CD14-positive monocyte (primary cell): ENCODE measurements around the gene LRRC43. TPM values are rescaled to one million over a fixed set of nuclear protein-coding genes. Genes with fewer than 3 reads are reported as not detected.

Experiments used
- DNase-seq, 3 donors: peaks; one replicate each; pipeline ENCODE4 v3.0.0-alpha.2; 2011 to 2022
- H2AFZ ChIP-seq: 2 replicates; pipeline ENCODE4 v1.6.0; 2012; ENCODE audit warnings: mild to moderate bottlenecking, low read depth, low read length, inconsistent platforms; ENCODE audit not compliant: insufficient read depth, poor library complexity, severe bottlenecking
- H3K27ac ChIP-seq, 2 donors: 1 replicate in 1 of 2; 2 replicates in 1 of 2; pipeline ENCODE4 v1.5.1; 2012 to 2013; ENCODE audit warnings: low read length in 2 of 2, control low read depth in 1 of 2, inconsistent platforms in 1 of 2, low read depth in 1 of 2, mild to moderate bottlenecking in 1 of 2
- H3K27me3 ChIP-seq, 2 donors: one replicate each; pipeline versions ENCODE4 v1.6.0 to v1.6.1; 2011 to 2013; ENCODE audit warnings: low read length in 2 of 2; ENCODE audit not compliant: control insufficient read depth in 2 of 2, insufficient read depth in 2 of 2
- H3K36me3 ChIP-seq, 2 donors: replicated peaks in 1 of 2; 1 replicate in 1 of 2; 2 replicates in 1 of 2; pipeline versions ENCODE4 v1.5.1 to v1.6.1; 2012 to 2013; ENCODE audit warnings: low read length in 2 of 2, control low read depth in 1 of 2, inconsistent platforms in 1 of 2, mild to moderate bottlenecking in 1 of 2; ENCODE audit not compliant: insufficient read depth in 2 of 2, control insufficient read depth in 1 of 2
- H3K4me1 ChIP-seq, 2 donors: 1 replicate in 1 of 2; 2 replicates in 1 of 2; pipeline versions ENCODE4 v1.5.1 to v1.6.1; 2012 to 2013; ENCODE audit warnings: low read length in 2 of 2, control low read depth in 1 of 2, inconsistent platforms in 1 of 2, mild to moderate bottlenecking in 1 of 2, moderate library complexity in 1 of 2; ENCODE audit not compliant: insufficient read depth in 2 of 2, control insufficient read depth in 1 of 2
- H3K4me2 ChIP-seq: replicated peaks from 2 replicates; pipeline ENCODE3; 2012; ENCODE audit warnings: low read length, moderate library complexity, mild to moderate bottlenecking; ENCODE audit not compliant: poor library complexity, severe bottlenecking; ENCODE audit errors: extremely low read depth
- H3K4me3 ChIP-seq, 3 experiments: fragments of 200-600 bp in 1 of 3; sonication (generic) in 1 of 3; replicated peaks in 1 of 3; 1 replicate in 2 of 3; 2 replicates in 1 of 3; pipeline ENCODE4 v1.5.1; 2011 to 2013; ENCODE audit warnings: low read length in 3 of 3, mild to moderate bottlenecking in 3 of 3, control low read depth in 2 of 3, low read depth in 2 of 3, inconsistent platforms in 1 of 3, moderate library complexity in 1 of 3
- H3K79me2 ChIP-seq: 2 replicates; pipeline ENCODE4 v1.6.0; 2012; ENCODE audit warnings: mild to moderate bottlenecking, control low read depth, inconsistent platforms, low read length, moderate library complexity; ENCODE audit not compliant: insufficient read depth
- H3K9ac ChIP-seq: 2 replicates; pipeline ENCODE4 v1.6.0; 2017; ENCODE audit warnings: low read length, mild to moderate bottlenecking; ENCODE audit not compliant: insufficient read depth, poor library complexity, severe bottlenecking
- H3K9me3 ChIP-seq, 2 donors: replicated peaks in 1 of 2; 1 replicate in 1 of 2; 2 replicates in 1 of 2; pipeline versions ENCODE4 v1.5.1 to v1.6.1; 2012 to 2013; ENCODE audit warnings: low read length in 2 of 2, control low read depth in 1 of 2; ENCODE audit not compliant: control insufficient read depth in 1 of 2, insufficient read depth in 1 of 2
- H4K20me1 ChIP-seq: 2 replicates; pipeline ENCODE4 v1.6.0; 2012; ENCODE audit warnings: mild to moderate bottlenecking, low read length, control low read depth, moderate library complexity; ENCODE audit not compliant: insufficient read depth
- H3K27ac Mint-ChIP-seq, 7 donors: one replicate each; pipeline ENCODE4 v1.8.0; 2020; ENCODE audit warnings: mild to moderate bottlenecking in 7 of 7, mixed read lengths in 7 of 7, moderate library complexity in 6 of 7, inconsistent platforms in 2 of 7
- H3K27me3 Mint-ChIP-seq, 3 donors: one replicate each; pipeline ENCODE4 v1.8.0; 2021 to 2022; ENCODE audit warnings: low read depth in 3 of 3, mild to moderate bottlenecking in 3 of 3, mixed read lengths in 3 of 3, moderate library complexity in 3 of 3, inconsistent platforms in 1 of 3
- H3K36me3 Mint-ChIP-seq, 2 donors: one replicate each; pipeline ENCODE4 v1.8.0; 2020; ENCODE audit warnings: mixed read lengths in 2 of 2, inconsistent platforms in 1 of 2, mild to moderate bottlenecking in 1 of 2
- H3K4me1 Mint-ChIP-seq: one replicate; pipeline ENCODE4 v1.8.0; 2020; ENCODE audit warnings: mild to moderate bottlenecking, mixed read lengths
- H3K4me3 Mint-ChIP-seq, 2 donors: one replicate each; pipeline ENCODE4 v1.8.0; 2020; ENCODE audit warnings: mild to moderate bottlenecking in 2 of 2, mixed read lengths in 2 of 2, moderate library complexity in 1 of 2
- H3K9me3 Mint-ChIP-seq, 7 donors: one replicate each; pipeline ENCODE4 v1.8.0; 2020 to 2022; ENCODE audit warnings: mixed read lengths in 7 of 7, mild to moderate bottlenecking in 6 of 7, moderate library complexity in 6 of 7, inconsistent platforms in 2 of 7
- WGBS: methylation state at CpG from one replicate; pipeline ENCODE4 v1.1.5; 2013; ENCODE audit warnings: missing lambda C conversion rate; ENCODE audit not compliant: insufficient coverage; 5-methylcytosine and 5-hydroxymethylcytosine counted together
- intact Hi-C, 2 donors: fragments of 100-400 bp; cut with micrococcal nuclease; formaldehyde crosslinking; loops; one replicate each; pipeline versions ENCODE4 v1.15.0 to v1.15.1; 2023
- polyA plus RNA-seq, 3 donors: library from polyadenylated mRNA; depleted of rRNA in 1 of 3; unstranded in 2 of 3; stranded (reverse) in 1 of 3; fragments of 300-500 nt in 2 of 3; fragments of >200 nt in 1 of 3; fragmentation: Illumina TruSeq in 2 of 3; gene quantifications; 1 replicate in 2 of 3; 2 replicates in 1 of 3; pipeline ENCODE4 v1.2.3, GENCODE V29; 2012 to 2021
- TF ChIP-seq, protein P1 (sequence below): fragments of 200-600 bp; IDR thresholded peaks from one replicate; pipeline ENCODE4 v1.8.0; 2022; ENCODE audit warnings: antibody characterized with exemption, mild to moderate bottlenecking

The LRRC43 gene
- polyA plus RNA-seq, 3 donors: 0.19 TPM; not detected in 2

- Mint-ChIP-seq H3K9me3 (peaks cover 0 to 3% (median 0%) of the 10 kb centered on the region in 7 donors), H3K27me3 (peaks cover 17 to 34% (median 29%) of the 10 kb centered on the region in 3 donors), H3K27ac (no peak overlapping the region), H3K4me3 (peak overlapping the region; percentile 82 to 94), H3K4me1 (peaks cover 26% of the 10 kb centered on the region), H3K36me3 (peaks cover 0 to 3% of the 10 kb centered on the region in 2 donors)
- Histone ChIP-seq H3K9me3 (no peaks in the 10 kb centered on the region), H3K79me2 (no peaks in the 10 kb centered on the region), H4K20me1 (no peaks in the 10 kb centered on the region), H2AFZ (peak overlapping the region; percentile 87), H3K27me3 (peaks cover 0 to 9% of the 10 kb centered on the region in 2 donors), H3K9ac (peak overlapping the region; percentile 73), H3K36me3 (no peaks in the 10 kb centered on the region), H3K4me3 (peak overlapping the region; percentile 30 to 79 (median 33)), H3K4me1 (peaks cover 18 to 19% of the 10 kb centered on the region in 2 donors), H3K4me2 (peak overlapping the region; percentile 89), H3K27ac (no peak overlapping the region)
- no peak for DNase-seq
- intact Hi-C loops: no loop called here
- WGBS: 80% methylated on average over 7 of the region's 10 CpGs
- TF ChIP-seq, protein P1, sequence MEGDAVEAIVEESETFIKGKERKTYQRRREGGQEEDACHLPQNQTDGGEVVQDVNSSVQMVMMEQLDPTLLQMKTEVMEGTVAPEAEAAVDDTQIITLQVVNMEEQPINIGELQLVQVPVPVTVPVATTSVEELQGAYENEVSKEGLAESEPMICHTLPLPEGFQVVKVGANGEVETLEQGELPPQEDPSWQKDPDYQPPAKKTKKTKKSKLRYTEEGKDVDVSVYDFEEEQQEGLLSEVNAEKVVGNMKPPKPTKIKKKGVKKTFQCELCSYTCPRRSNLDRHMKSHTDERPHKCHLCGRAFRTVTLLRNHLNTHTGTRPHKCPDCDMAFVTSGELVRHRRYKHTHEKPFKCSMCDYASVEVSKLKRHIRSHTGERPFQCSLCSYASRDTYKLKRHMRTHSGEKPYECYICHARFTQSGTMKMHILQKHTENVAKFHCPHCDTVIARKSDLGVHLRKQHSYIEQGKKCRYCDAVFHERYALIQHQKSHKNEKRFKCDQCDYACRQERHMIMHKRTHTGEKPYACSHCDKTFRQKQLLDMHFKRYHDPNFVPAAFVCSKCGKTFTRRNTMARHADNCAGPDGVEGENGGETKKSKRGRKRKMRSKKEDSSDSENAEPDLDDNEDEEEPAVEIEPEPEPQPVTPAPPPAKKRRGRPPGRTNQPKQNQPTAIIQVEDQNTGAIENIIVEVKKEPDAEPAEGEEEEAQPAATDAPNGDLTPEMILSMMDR: no peak
These were observed 641 bp downstream of the LRRC43 start for GRCh38 chr12:122183588-122183940.

DNA sequence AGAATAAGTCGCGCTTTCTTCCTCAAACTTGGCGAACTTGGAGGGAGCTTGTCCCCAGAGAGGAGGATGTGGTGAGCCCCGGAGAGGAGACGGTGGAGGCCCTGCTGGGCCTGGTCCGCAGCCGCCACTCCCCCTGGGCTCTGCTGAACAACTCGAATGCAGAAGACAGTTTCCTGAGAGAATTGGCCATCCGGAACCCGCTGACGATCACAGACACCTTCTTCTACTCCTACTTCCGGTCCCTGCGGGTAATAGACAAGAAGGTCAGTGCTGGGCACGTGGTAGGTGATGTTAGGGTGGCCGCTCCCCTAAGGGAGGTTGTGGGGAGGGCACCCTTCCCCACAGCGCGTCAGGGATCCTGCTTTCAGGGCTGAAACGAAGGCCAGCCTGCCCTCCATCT is 1.6 kb downstream of the LRRC43 start:
- Histone ChIP-seq H3K36me3 (no peaks in the 10 kb centered on the region), H3K4me3 (peak overlapping the region in 1 of 3 experiments; percentile 53), H3K27ac (no peak overlapping the region), H4K20me1 (no peaks in the 10 kb centered on the region), H2AFZ (peak overlapping the region; percentile 84), H3K27me3 (peaks cover 0 to 9% of the 10 kb centered on the region in 2 donors), H3K4me1 (peaks cover 18 to 19% of the 10 kb centered on the region in 2 donors), H3K9ac (peak overlapping the region; percentile 32), H3K79me2 (no peaks in the 10 kb centered on the region), H3K4me2 (peak overlapping the region; percentile 59), H3K9me3 (no peaks in the 10 kb centered on the region)
- intact Hi-C loops: no loop called here
- H3K36me3 Mint-ChIP-seq: peaks cover 0 to 3% of the 10 kb centered on the region in 2 donors
- no peak overlapping the region for H3K27ac Mint-ChIP-seq
- H3K4me3 Mint-ChIP-seq: peak overlapping the region; percentile 59 to 94
- peaks cover 0 to 3% (median 0%) of the 10 kb centered on the region in 7 donors for H3K9me3 Mint-ChIP-seq
- DNase-seq: no peak
- H3K4me1 Mint-ChIP-seq: peaks cover 26% of the 10 kb centered on the region
- 3% methylated on average over 6 of the region's 18 CpGs for WGBS
- TF ChIP-seq, protein P1: no peak
- peaks cover 17 to 34% (median 27%) of the 10 kb centered on the region in 3 donors for H3K27me3 Mint-ChIP-seq
